ENCODE results near the gene NUP98.

The NUP98 gene

GRCh38 chr11:3783611-3784010 lies 13.7 kb downstream of the NUP98 start (continued):
- TF ChIP-seq ZNF639 (tag by site-specific recombination; IDR thresholded peaks at IDR 0.05), result no peak
- no peak for TF ChIP-seq ZNF423 (tag by site-specific recombination; IDR thresholded peaks at IDR 0.05)
- TF ChIP-seq ZNF664 (tag by site-specific recombination; IDR thresholded peaks at IDR 0.05), result no peak
- TF ChIP-seq EGR2 (tag by site-specific recombination; IDR thresholded peaks at IDR 0.05; ENCODE audit: low read depth), result no peak
- no peak for TF ChIP-seq ZBTB48 (tag by site-specific recombination; IDR thresholded peaks at IDR 0.05)

- peaks cover 16 to 54% of the 10 kb centered on the region in 2 experiments; a peak in 2 of 3 replicates for H3K36me3 ChIP-seq (ENCODE audit: control insufficient read depth in 2 of 2, insufficient read depth in 1 of 2, low read length in 2 of 2)
- peak; percentile 50 for TF ChIP-seq ZBTB8A (tag by site-specific recombination; IDR thresholded peaks at IDR 0.05)
- TF ChIP-seq ZNF510 (tag by site-specific recombination; IDR thresholded peaks at IDR 0.05; ENCODE audit: insufficient replicate concordance), result no peak
- no peak overlapping the region for H3K27ac ChIP-seq (ENCODE audit: extremely low read depth, low read depth, low read length)
- no peaks in the 10 kb centered on the region for H3K9me3 ChIP-seq (ENCODE audit: control insufficient read depth, insufficient read depth, low read depth, low read length)
- POLR2A ChIA-PET, result no interaction called here
- H3K4me3 ChIP-seq (ENCODE audit: low read depth, low read length), result no peak overlapping the region
- CTCF ChIA-PET, result interaction anchor here (0.9 kb wide), 1 partner anchor 26 kb away, joined by 3 read pairs; no protein-coding TSS in a partner anchor
- peaks cover 2% of the 10 kb centered on the region for H3K4me1 ChIP-seq (ENCODE audit: control insufficient read depth, insufficient read depth, low read length)
These were observed 14.4 kb downstream of the NUP98 start for GRCh38 chr11:3782963-3783362.

DNA sequence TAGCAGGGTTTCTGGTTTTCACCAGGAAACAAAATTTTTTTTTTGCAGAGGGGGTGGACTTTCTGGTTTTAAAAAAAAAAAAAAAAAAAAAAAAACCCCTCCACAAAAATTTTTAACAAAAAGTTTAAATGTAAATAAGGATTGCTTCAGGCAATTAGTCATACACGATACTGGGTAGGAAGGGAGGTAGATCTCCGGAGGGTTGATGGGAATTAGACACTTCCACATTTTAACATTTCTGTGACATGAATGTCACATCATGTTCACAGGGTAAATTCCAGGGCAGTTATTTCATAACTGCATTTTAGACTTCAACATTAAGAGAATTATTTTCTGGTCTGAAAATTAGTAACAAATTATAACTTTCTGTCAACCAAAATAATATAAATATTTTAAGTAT lies 15.9 kb downstream of the NUP98 start:
- POLR2A ChIA-PET, result interaction anchor here (0.7 kb wide), 1 partner anchor 8 kb away, joined by 4 read pairs; no protein-coding TSS in a partner anchor

More for the DNA sequence above, 15.9 kb downstream of the NUP98 start:
- TF ChIP-seq, protein P1, sequence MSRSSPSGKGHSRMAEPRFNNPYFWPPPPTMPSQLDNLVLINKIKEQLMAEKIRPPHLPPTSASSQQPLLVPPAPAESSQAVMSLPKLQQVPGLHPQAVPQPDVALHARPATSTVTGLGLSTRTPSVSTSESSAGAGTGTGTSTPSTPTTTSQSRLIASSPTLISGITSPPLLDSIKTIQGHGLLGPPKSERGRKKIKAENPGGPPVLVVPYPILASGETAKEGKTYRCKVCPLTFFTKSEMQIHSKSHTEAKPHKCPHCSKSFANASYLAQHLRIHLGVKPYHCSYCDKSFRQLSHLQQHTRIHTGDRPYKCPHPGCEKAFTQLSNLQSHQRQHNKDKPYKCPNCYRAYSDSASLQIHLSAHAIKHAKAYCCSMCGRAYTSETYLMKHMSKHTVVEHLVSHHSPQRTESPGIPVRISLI (tag by site-specific recombination; IDR thresholded peaks at IDR 0.05), result no peak
- TF ChIP-seq ZNF549 (tag by site-specific recombination; IDR thresholded peaks at IDR 0.05) (no peak), KLF8 (tag by site-specific recombination; IDR thresholded peaks at IDR 0.05) (no peak), ZBTB6 (tag by site-specific recombination; IDR thresholded peaks at IDR 0.05) (no peak), SCRT2 (tag by site-specific recombination; IDR thresholded peaks at IDR 0.05) (no peak), ZNF2 (tag by site-specific recombination; IDR thresholded peaks at IDR 0.05) (no peak), ZNF404 (tag by site-specific recombination; IDR thresholded peaks at IDR 0.05) (no peak), ZFP69B (tag by site-specific recombination; IDR thresholded peaks at IDR 0.05) (no peak), ZNF792 (tag by site-specific recombination; IDR thresholded peaks at IDR 0.05) (no peak), ZXDB (tag by site-specific recombination; IDR thresholded peaks at IDR 0.05) (no peak), PRDM4 (tag by site-specific recombination; IDR thresholded peaks at IDR 0.05) (no peak), GFI1B (tag by site-specific recombination; IDR thresholded peaks at IDR 0.05) (no peak), ZNF423 (tag by site-specific recombination; IDR thresholded peaks at IDR 0.05) (no peak), YY2 (tag by site-specific recombination; IDR thresholded peaks at IDR 0.05) (no peak), GLIS1 (tag by site-specific recombination; IDR thresholded peaks at IDR 0.05) (no peak), ZNF416 (tag by site-specific recombination; IDR thresholded peaks at IDR 0.05) (no peak)
- TF ChIP-seq, protein P2, sequence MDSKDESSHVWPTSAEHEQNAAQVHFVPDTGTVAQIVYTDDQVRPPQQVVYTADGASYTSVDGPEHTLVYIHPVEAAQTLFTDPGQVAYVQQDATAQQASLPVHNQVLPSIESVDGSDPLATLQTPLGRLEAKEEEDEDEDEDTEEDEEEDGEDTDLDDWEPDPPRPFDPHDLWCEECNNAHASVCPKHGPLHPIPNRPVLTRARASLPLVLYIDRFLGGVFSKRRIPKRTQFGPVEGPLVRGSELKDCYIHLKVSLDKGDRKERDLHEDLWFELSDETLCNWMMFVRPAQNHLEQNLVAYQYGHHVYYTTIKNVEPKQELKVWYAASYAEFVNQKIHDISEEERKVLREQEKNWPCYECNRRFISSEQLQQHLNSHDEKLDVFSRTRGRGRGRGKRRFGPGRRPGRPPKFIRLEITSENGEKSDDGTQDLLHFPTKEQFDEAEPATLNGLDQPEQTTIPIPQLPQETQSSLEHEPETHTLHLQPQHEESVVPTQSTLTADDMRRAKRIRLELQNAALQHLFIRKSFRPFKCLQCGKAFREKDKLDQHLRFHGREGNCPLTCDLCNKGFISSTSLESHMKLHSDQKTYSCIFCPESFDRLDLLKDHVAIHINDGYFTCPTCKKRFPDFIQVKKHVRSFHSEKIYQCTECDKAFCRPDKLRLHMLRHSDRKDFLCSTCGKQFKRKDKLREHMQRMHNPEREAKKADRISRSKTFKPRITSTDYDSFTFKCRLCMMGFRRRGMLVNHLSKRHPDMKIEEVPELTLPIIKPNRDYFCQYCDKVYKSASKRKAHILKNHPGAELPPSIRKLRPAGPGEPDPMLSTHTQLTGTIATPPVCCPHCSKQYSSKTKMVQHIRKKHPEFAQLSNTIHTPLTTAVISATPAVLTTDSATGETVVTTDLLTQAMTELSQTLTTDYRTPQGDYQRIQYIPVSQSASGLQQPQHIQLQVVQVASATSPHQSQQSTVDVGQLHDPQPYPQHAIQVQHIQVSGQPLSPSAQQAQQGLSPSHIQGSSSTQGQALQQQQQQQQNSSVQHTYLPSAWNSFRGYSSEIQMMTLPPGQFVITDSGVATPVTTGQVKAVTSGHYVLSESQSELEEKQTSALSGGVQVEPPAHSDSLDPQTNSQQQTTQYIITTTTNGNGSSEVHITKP (tag by site-specific recombination; IDR thresholded peaks at IDR 0.05), result no peak
- Histone ChIP-seq H3K4me3 (ENCODE audit: low read depth, low read length) (no peak overlapping the region), H3K27ac (ENCODE audit: extremely low read depth, low read depth, low read length) (no peak overlapping the region), H3K4me1 (ENCODE audit: control insufficient read depth, insufficient read depth, low read length) (no peaks in the 10 kb centered on the region; the same call in 1 of the 2 replicates), H3K9me3 (ENCODE audit: control insufficient read depth, insufficient read depth, low read depth, low read length) (no peaks in the 10 kb centered on the region), H3K36me3 (ENCODE audit: control insufficient read depth in 2 of 2, insufficient read depth in 1 of 2, low read length in 2 of 2) (peaks cover 19 to 63% of the 10 kb centered on the region in 2 experiments; a peak in 2 of 3 replicates)
- CTCF ChIA-PET, result interaction anchor here (1.1 kb wide), 1 partner anchor 26 kb away, joined by 6 read pairs; no protein-coding TSS in a partner anchor

All from HEK293 (cell line).